ENCODE data around the gene CARD11.

DNA sequence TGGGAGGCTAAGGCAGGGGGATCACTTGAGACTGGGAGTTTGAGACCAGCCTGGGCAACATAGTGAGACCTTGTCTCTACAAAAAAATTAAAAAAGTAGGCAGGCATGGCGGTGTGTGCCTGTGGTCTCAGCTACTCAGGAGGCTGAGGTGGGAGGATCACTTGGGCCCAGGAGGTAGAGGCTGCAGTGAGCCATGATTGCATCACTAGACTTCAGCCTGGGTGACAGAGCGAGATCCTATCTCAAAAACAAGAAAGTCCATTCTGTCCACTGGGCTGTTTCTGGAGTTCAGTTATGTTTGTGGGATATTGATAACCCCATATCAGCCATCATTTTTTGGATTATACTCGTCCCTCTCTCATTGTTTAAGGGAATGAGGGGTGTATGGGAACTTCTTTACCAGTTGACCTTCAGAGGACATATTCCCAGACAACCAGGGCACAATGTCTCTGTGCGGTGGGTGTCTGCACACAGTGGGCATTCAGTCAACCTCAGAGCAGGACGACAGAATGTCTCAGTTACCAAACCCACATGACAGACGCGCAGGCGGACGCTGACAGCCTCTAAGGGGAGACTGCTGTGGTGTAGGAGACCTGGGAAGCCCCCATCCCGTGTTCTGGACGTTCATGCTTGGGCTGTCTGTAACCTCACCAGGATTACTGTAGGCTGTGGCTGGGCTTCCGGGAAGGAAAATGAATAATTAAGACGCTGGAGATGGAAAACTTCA lies 69.4 kb downstream of the CARD11 start:
- no peak for TF ChIP-seq POLR2A (IDR thresholded peaks at IDR 0.05)
- TF ChIP-seq, protein P1, sequence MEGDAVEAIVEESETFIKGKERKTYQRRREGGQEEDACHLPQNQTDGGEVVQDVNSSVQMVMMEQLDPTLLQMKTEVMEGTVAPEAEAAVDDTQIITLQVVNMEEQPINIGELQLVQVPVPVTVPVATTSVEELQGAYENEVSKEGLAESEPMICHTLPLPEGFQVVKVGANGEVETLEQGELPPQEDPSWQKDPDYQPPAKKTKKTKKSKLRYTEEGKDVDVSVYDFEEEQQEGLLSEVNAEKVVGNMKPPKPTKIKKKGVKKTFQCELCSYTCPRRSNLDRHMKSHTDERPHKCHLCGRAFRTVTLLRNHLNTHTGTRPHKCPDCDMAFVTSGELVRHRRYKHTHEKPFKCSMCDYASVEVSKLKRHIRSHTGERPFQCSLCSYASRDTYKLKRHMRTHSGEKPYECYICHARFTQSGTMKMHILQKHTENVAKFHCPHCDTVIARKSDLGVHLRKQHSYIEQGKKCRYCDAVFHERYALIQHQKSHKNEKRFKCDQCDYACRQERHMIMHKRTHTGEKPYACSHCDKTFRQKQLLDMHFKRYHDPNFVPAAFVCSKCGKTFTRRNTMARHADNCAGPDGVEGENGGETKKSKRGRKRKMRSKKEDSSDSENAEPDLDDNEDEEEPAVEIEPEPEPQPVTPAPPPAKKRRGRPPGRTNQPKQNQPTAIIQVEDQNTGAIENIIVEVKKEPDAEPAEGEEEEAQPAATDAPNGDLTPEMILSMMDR (IDR thresholded peaks at IDR 0.05) = no peak

Data from right lobe of liver (tissue), 4 donors.